HG03521 (cell line): ENCODE data around the gene TPP2.

Source experiments
- ATAC-seq: cut with Tn5 transposase; IDR thresholded peaks from one replicate; pipeline ENCODE4 v1.9.1; 2021; ENCODE audit warnings: mild to moderate bottlenecking, moderate library complexity; ENCODE audit not compliant: unreplicated experiment

The TPP2 gene

DNA sequence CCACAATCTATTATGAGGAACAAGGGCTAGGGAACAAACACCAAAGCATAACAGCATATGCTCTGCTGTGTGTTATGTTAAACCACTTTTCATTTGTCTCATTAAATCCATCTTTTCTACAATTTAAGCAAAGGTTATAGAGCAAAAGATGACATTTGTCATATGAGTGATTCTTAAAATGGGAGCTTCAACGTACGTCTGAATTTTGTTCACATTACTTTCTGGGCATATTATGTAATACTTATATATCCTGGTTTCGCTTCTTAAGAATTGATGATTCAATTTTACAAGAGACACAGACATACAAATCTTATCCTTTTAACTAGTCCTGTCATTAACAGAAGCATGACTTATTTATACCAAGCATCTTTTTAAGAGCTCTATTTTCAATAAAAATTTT, 3.3 kb upstream of the TPP2 start:
- no peak for ATAC-seq

DNA sequence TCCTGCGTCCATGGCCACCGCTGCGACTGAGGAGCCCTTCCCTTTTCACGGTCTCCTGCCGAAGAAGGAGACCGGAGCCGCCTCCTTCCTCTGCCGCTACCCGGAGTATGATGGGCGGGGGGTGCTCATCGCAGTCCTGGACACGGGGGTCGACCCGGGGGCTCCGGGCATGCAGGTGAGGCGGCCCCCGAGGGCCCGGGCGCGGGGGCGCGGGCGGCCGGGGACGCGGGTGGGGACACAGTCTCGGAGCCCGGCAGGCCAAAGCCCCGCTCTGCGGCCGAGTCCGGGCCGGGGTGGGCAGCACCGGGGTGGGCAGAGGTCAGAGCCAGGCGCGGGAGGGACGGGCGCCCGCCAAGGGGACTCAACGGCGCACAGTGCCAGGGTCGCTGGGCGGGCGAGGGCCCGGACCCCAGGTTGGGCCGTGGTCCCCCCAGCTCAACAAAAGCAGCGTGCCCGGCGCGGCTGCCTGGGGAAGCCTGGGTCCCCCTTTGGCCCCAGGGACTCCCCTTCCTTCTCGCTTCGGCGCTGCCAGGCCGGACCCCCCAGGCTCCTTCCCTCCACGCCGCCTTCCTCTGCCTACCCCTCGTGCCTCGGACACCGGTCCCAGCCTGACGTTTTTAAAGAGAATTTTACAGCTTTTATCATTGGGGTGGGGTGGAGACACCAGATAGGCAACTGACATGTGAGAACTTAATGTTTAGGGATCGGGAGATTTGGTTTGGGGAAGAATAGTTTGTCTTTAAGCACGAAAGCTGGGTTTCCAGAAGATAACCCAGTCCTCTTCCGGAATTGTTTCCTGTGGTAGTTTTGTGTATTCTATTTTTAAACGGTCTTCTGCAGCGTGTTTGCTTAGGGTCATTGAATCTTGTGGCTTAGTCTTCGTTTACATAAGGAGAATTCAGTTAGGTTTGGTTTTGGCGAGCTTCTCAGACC, 509 bp downstream of the TPP2 start:
- peak; percentile 11 for ATAC-seq

DNA sequence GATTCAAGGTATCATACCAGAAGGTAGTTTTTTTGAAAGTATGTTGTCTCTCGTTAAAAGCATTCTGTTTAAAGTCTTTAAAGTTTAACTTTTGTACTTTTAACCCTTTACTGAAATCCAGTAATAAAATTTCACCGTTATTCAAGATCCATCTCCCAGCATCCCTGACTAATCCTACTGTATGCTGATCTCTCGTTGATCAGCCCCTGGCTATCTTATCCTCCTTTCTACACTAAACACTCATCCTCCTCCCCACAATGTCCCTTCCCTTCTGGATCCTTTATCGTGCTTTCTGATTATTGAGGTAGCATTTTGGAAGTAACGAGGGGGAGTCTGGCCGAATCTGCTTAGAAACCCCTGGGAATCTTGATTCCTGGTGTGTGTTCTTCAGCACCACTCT, 1.3 kb downstream of the TPP2 start:
- ATAC-seq: no peak

DNA sequence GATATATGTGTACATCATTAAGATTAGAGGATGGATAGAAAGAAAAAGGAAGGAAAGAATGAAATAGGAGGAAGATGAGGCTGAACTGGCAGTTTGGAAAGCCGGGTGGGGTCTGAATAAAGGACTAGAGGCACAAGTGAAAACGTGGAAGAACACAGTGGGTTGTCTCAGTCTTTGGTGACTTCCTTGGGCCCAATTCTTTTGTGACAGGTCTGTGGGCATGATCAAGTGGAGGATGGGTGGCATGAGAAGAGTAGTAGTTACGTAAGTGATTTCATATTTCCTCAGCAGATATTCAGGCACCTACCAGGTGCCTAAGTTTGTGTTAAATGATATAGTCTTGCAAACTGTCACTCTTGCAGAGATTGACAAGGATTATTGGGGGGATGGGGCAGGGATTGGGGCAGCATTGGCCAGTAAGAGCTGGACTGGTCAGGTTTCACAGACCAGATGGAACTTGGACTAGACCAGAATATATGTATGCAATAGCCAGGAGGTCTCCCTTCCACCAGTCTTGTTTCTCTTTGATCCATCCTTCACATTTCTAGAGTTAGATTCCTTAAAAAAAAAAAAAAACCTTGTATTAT, 2.7 kb downstream of the TPP2 start:
- no peak for ATAC-seq

DNA sequence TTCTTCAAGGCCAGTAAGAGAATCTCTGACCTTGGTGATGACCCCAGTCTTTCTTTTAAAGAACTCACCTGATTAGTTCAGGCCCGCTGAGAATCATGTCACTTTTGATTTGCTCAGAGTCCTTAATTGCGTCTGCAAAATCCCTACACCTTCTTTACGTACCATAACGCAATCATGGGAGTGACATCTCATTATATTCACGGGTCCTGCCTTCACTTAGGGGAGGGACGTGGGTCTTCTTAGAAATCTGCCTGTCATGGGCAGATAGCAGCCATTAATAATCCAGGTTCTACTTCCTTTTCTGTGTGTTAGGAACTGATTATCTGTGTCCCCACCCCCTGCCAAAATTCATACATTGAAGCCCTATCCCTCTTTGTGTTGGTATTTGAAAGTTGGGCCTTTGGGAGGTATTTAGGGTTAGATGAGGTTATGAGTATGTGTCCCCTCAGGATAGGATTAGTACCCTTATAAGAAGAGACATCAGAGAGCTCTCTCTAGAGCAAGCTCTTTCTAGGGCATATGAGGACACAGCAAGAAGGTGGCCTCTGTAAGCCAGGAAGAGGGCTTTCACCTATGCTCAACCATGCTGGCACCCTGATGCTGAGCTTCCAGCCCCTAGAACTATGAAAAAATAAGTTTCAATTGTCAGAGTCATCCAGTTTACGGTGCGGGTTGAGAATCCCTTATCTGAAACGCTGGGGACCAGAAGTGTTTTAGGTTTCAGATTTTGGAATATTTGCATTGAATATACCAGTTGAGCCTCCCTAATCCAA, 9.9 kb downstream of the TPP2 start:
- ATAC-seq: no peak

DNA sequence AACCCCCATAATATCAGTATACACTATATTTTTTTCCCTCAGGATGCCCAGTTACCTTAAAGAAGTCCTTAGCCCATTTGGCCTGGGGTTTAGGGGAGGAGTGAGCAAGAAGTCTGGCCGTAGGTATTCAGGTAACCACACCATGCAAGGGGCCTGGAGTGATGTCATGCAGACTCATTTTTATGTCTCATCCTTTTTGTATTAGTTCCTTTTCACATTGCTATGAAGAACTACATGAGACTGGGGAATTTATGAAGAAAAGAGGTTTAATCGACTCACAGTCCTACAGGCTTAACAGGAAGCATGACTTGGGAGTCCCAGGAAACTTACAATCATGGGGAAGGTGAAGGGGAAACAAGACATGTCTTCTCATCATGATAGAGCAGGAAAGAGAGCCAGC, 12.2 kb downstream of the TPP2 start:
- ATAC-seq: no peak

DNA sequence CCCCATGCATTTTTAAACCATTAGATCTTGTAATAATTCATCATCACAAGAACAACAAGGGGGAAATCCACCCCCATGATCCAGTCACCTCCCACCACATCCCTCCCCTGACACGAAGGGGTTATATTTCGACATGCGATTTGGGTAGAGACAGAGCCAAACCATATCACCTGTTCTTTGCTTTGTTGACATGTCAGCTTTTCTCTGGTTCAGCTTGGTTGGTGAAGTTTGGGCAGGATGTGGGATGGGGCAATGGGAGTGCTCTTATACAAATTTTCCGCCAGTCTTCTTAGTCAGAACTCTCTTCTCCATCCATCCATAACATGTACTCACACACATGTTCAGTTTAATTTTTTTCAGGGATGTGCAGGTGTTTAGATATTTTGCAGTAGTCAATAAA, 12.9 kb downstream of the TPP2 start:
- ATAC-seq: no peak

DNA sequence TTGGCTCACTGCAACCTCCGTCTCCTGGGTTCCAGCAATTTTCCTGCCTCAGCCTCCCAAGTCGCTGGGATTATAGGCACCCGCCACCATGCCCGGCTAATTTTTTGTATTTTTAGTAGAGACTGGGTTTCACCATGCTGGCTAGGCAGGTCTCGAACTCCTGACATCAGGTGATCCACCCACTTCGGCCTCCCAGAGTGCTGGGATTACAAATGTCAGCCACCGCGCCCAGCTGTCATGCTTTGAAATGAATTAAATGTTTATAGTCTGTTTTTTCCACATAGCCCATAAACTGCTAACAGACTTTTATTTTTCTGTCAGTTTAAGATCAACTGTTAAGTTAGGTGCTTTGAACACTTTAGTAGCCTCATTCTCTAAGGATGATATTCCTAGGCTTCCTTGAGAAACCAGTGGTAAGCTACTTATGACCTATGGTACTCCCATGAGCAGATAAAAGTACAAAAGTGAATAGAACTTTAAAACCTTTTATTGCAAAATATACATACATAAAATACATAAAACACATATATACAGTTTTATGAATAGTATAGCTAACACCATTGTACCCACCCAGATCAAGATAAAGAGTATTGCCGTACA, 13.6 kb downstream of the TPP2 start:
- ATAC-seq: no peak

DNA sequence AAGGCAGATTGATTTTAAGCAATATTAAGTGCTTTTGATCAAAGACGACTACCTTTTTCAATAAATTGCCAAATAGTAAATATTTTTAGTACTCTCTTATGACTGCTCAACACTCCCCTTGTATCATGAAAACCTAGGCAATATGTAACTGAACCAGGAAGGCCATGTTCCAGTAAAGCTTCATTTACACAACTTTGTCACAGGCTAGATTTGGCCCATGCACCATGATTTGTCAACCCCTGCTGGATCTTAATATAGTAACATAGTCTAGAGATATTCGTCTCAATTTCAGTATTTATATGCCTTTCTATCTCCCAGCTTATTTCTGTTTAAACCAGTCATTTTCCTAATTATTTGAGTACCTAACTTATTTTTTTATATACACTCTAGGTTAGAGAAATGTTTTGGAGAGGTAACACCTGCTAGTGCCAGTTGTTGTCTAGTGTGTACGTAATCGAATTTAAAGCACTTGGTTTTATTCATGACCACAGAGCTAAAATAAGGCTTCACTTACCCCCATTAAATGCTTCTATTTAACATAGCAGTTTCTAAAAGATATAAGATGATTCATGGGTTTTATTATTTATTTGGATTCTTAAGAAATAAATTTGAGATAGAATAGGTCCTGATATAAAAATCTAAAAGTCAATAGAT, 21.0 kb downstream of the TPP2 start:
- no peak for ATAC-seq

DNA sequence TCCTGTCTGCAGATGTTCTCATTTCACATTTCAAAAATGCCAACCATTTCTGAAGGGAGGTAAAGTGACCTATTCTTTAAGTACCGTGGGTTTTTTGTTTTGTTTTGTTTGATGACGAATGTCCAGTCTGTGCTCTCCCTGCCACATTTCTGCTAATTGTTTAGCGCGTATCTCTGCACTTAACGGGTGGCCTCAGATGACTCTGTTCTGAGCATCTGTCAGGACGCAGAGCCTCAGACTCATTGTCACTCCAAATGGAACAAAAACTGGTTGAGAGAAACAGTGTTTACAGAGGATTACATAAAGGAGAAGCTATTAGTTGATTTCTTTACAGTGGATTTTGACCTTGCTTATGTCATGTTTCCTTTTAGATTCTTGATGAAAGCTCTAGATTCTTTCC, 23.7 kb downstream of the TPP2 start:
- ATAC-seq: no peak

DNA sequence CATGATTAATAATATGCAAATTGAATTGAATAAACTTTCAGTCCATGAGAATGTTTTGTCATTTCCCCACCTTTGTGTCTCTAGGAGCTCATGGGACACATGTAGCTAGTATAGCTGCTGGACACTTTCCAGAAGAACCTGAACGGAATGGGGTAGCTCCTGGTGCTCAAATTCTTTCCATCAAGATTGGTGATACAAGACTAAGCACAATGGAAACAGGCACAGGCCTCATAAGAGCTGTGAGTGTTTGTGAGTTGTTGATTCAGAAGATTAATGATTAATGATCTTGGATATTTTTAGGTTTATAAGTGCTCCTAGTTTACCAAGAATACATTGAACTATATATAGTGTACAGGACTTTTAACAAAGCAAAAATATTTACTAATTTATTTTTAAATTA, 30.1 kb downstream of the TPP2 start:
- no peak for ATAC-seq

DNA sequence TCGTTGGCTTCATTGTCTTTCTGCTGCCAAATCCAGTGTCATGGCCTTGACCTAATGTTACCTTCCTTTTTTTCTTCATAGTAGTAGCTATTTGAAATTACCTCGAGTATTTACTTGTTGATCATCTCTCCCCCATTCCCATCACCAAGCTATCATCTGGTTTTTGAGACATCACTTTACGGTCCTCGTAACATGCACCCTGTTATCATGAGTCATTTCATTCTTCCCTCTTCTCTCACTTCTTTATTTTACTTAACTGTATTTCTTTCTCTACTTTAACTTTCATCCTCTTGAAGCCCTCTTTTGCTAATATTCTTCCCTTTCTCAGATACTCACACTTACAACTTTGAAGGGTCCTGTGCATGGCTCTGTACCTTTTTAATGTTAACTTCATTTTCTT, 31.8 kb downstream of the TPP2 start:
- no peak for ATAC-seq

DNA sequence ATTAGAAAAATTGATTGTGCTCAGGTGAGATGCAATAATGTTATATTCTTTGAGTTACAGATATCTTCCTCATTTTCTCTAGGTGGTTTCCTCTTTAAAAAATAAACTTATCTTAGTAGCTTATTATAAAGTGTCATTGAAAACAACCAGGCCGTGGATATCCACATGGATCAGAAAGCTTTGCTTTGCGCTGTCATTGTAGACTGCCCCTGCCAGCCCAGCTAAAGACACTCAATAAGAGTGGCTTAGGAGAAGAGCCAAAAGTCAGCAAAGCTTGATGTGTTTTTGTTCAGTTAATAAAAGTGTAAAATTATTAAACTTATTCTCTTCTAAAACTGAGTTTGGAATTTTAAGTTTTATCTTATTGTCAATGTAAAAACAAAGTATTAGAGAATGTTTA, 34.4 kb downstream of the TPP2 start:
- ATAC-seq: no peak

DNA sequence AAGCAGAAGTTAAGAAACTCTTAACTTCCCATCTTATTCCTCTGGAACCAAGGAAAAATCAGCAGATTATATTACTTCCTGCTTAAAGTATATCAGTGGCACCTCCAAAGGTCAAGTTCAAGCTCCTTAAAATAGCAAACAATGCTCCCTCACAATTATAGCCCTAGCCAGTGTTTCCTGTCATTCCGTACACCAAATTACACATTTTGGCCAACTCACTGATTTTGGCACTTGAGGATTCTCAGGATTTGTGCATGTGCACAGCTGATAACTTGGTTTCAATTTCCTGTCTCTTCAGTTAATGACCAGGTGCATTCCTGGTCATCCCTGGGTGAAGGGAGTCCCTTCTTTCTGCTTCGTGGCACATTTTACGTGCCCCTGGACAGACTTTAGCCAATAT, 42.0 kb downstream of the TPP2 start:
- no peak for ATAC-seq

DNA sequence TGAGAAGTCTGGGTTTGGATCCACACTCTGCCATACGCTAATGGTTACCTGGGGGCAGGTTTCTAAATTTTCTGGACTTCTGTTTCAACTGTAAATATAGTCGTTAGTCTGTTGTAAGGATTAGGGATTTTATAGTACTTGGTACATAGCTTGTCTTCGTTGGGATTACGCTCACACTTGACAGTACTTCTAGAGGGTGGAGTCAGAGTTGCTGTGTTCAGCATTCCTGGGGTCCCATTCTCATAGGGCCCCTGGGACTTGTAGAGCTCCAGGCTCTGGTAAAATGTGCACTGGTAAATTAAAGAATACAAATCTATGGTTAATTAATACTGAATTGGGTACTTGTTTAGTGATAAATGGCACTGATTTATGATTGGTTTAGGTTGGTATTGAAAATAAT, 45.2 kb downstream of the TPP2 start:
- no peak for ATAC-seq

DNA sequence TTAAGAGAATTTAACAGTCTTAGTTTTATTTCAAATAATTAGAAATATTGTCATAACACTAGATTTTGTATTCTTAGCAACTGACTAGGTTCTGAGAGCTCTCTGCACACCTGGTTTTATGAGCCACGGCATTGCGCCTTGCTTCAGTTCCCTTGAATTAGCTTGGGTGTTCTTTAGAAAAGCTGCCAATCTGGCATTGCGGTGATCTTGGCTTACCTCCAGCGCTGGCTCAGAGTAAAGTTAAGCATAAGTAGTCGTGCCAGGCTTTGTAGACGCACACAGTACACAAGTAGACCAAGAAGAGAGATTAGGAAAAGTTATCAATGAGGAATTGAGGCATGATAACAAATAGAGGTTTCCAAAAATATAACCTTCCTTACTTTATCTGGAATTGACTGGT, 45.7 kb downstream of the TPP2 start:
- ATAC-seq: no peak

DNA sequence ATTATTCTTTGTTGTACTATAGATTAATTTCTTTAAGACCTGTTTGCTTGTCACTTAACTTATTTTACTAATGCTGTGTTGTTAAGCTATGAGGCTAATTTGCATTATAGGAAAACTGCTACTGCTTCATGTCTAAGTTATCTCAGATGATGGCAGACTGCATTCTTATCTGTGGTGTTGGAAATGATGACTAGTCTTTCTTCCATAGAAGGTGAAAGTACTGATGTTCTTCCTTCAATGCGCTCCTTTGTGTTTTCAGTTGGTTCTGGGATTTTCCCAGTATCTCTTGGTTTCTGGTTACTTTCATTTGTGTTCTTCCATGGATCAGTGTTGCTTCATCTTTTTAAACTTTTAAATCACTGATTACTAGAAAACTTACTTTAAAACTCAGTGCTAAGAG, 46.9 kb downstream of the TPP2 start:
- no peak for ATAC-seq

DNA sequence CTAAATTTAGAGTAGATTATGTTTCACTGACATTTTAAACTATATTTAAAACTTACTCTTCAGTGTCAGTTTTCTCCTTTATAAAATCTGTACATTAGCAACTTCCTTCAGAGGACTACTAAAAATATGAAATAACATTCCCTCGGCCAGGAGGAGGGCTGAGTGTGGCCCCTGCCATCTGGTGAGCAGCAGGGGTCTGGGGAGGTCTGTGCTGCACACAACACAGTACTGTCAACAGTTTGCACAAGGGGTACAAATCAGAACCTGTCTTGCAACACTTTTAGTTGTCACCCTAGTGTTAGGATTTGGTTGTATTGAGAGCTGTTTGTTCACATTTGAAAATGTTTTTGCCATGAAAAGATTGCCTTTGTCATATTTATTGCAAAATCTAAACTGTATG, 48.9 kb downstream of the TPP2 start:
- no peak for ATAC-seq

DNA sequence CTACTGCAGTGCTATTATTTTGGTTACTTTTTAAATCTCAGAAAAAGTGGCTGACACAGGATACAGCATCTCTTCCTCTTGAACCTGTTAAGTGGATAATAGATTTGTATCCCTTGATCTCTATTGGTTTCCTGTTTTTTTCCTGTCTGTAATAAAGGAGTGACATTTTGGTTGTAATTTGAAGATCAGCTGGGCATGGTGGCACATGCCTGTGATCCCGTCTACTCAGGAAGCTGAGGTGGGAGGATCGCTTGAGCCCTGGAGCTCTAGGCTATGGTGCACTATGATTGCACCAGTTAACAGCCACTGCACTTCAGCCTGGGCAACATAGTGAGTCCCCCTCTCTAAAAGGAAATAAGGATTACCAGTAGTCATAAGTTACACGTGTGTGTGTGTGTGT, 51.3 kb downstream of the TPP2 start:
- ATAC-seq: no peak

DNA sequence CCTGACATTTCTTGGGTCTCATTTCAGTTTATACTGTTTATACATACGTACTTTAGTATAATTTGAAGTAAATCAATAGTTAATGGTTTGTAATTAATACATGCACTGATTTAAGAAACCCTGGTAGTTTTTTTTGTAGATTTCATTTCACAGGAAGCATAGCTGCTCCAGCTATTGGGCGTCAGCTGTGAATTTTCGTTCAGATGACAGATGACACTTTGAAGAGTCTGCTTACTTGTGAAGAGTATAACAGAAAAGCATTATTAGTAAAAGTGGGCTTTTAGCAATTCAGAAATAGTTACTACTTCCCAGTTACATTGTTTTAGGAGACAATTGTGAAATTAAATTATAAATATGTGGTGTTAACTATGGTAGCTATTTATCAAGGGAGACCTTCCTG, 53.7 kb downstream of the TPP2 start:
- no peak for ATAC-seq

DNA sequence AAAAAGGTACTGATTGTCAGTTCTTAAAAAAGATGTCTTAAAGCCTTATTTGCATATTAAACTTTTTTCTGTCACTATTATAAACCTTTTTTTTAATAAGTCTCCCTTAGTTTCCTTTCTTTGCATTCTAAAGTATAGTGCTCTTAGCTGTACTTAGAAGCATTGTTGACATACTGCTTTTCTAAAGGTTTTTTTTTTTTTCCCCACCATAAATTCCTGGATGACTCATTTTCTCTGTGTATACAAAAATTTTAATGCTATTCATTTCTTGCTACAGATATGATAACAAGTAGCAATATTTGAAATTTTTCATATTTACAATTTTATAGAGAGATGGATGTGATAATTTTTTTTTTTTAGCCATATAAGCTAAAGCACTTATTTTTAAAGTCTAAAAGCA, 54.6 kb downstream of the TPP2 start:
- no peak for ATAC-seq
